HepG2 (cell line): Measurements from ENCODE around the gene P3H4. TPM values are rescaled to one million over a fixed set of nuclear protein-coding genes. Genes with fewer than 3 reads are reported as not detected.

ENCODE experiments used
- CEBPG ChIP-seq: IDR thresholded peaks from 2 replicates; pipeline ENCODE4 v1.6.1; 2016
- E2F1 ChIP-seq: sonication (generic); formaldehyde crosslinking; IDR thresholded peaks from 2 replicates; pipeline ENCODE4 v1.5.0; 2020; ENCODE audit warnings: missing genetic modification reagents
- HIC2 ChIP-seq: sonication (generic); formaldehyde crosslinking; IDR thresholded peaks from 2 replicates; pipeline ENCODE4 v1.9.0; 2022; ENCODE audit warnings: low read depth, missing genetic modification reagents
- HOXA9 ChIP-seq: sonication (generic); formaldehyde crosslinking; IDR thresholded peaks from 2 replicates; pipeline ENCODE4 v1.8.1; 2022; ENCODE audit warnings: missing genetic modification reagents, mild to moderate bottlenecking, moderate library complexity, borderline replicate concordance
- KAT2B ChIP-seq: fragments of 150-350 bp; IDR thresholded peaks from 2 replicates; pipeline ENCODE4 v1.6.1; 2014; ENCODE audit warnings: low read depth, low read length, borderline replicate concordance
- KAT8 ChIP-seq: IDR thresholded peaks from 2 replicates; pipeline ENCODE4 v1.6.1; 2016; ENCODE audit warnings: missing genetic modification reagents, missing compliant biosample characterization
- LRRFIP1 ChIP-seq: sonication (generic); formaldehyde crosslinking; conservative IDR thresholded peaks from 2 replicates; pipeline ENCODE4 v1.4.0; 2020; ENCODE audit warnings: missing genetic modification reagents
- MAF1 ChIP-seq: sonication (generic); formaldehyde crosslinking; IDR thresholded peaks from 2 replicates; pipeline ENCODE4 v1.5.0; 2020; ENCODE audit warnings: missing genetic modification reagents, borderline replicate concordance
- MTF2 ChIP-seq: sonication (generic); formaldehyde crosslinking; IDR thresholded peaks from 2 replicates; pipeline ENCODE4 v1.5.0; 2020; ENCODE audit warnings: missing genetic modification reagents, borderline replicate concordance
- PREB ChIP-seq: sonication (generic); formaldehyde crosslinking; IDR thresholded peaks from 2 replicates; pipeline ENCODE4 v1.4.0; 2020; ENCODE audit warnings: missing genetic modification reagents
- RNF2 ChIP-seq: fragments of 450-650 bp; conservative IDR thresholded peaks from 2 replicates; pipeline ENCODE4 v1.6.1; 2016; ENCODE audit warnings: low read depth
- ZFP37 ChIP-seq: sonication (generic); formaldehyde crosslinking; IDR thresholded peaks from 2 replicates; pipeline ENCODE4 v1.4.0; 2020; ENCODE audit warnings: missing genetic modification reagents, borderline replicate concordance
- ZFYVE20 ChIP-seq: sonication (generic); formaldehyde crosslinking; IDR thresholded peaks from 2 replicates; pipeline ENCODE4 v1.8.0; 2023; ENCODE audit warnings: low read depth, mild to moderate bottlenecking, moderate library complexity, missing genetic modification reagents, borderline replicate concordance
- ZNF143 ChIP-seq: sonication (generic); formaldehyde crosslinking; IDR thresholded peaks from 2 replicates; pipeline ENCODE4 v1.4.0; 2020; ENCODE audit warnings: missing genetic modification reagents
- ZNF205 ChIP-seq: IDR thresholded peaks from 2 replicates; pipeline ENCODE4 v1.6.1; 2018; ENCODE audit warnings: missing biosample characterization, missing genetic modification reagents
- ZNF234 ChIP-seq: sonication (generic); formaldehyde crosslinking; conservative IDR thresholded peaks from 2 replicates; pipeline ENCODE4 v1.5.1; 2020; ENCODE audit warnings: mild to moderate bottlenecking, missing genetic modification reagents
- ZNF333 ChIP-seq: sonication (generic); formaldehyde crosslinking; IDR thresholded peaks from 2 replicates; pipeline ENCODE4 v1.4.0; 2020; ENCODE audit warnings: mild to moderate bottlenecking, missing genetic modification reagents, borderline replicate concordance
- ZNF460 ChIP-seq: sonication (generic); formaldehyde crosslinking; IDR thresholded peaks from 2 replicates; pipeline ENCODE4 v1.5.1; 2020; ENCODE audit warnings: missing genetic modification reagents, mild to moderate bottlenecking, borderline replicate concordance
- polyA plus RNA-seq, 8 experiments: library from polyadenylated mRNA; depleted of rRNA in 3 of 8; stranded (reverse) in 7 of 8; unstranded in 1 of 8; fragments of >200 nt; fragmentation: Illumina TruSeq in 4 of 8; extraction: Trizol in 4 of 8; gene quantifications; 2 replicates each; pipeline versions ENCODE4 v1.2.1 to v1.2.3, GENCODE V29; 2011 to 2016; ENCODE audit warnings: low read depth in 4 of 8, missing spikeins in 1 of 8, mixed read lengths in 1 of 8; ENCODE audit not compliant: insufficient read depth in 1 of 8
- total RNA-seq, 5 experiments: library from RNA; depleted of rRNA; stranded (reverse); fragments of >200 nt; fragmentation: Illumina TruSeq; extraction: Trizol; gene quantifications; 2 replicates each; pipeline ENCODE4 v1.2.3, GENCODE V29; 2016; ENCODE audit warnings: low read depth in 1 of 5
- TF ChIP-seq, protein P1 (sequence below): sonication (generic); formaldehyde crosslinking; IDR thresholded peaks from 2 replicates; pipeline ENCODE4 v1.4.0; 2020; ENCODE audit warnings: missing genetic modification reagents
- TF ChIP-seq, protein P2 (sequence below): sonication (generic); formaldehyde crosslinking; IDR thresholded peaks from 2 replicates; pipeline ENCODE4 v1.8.1; 2023; ENCODE audit warnings: missing genetic modification reagents, mild to moderate bottlenecking, borderline replicate concordance

The P3H4 gene
- total and polyA plus RNA-seq, 2 of the 13 experiments (the other 11 are each of a cell fraction or from before 2014, with no cell fraction given), result 37.1 to 50.6 TPM

DNA sequence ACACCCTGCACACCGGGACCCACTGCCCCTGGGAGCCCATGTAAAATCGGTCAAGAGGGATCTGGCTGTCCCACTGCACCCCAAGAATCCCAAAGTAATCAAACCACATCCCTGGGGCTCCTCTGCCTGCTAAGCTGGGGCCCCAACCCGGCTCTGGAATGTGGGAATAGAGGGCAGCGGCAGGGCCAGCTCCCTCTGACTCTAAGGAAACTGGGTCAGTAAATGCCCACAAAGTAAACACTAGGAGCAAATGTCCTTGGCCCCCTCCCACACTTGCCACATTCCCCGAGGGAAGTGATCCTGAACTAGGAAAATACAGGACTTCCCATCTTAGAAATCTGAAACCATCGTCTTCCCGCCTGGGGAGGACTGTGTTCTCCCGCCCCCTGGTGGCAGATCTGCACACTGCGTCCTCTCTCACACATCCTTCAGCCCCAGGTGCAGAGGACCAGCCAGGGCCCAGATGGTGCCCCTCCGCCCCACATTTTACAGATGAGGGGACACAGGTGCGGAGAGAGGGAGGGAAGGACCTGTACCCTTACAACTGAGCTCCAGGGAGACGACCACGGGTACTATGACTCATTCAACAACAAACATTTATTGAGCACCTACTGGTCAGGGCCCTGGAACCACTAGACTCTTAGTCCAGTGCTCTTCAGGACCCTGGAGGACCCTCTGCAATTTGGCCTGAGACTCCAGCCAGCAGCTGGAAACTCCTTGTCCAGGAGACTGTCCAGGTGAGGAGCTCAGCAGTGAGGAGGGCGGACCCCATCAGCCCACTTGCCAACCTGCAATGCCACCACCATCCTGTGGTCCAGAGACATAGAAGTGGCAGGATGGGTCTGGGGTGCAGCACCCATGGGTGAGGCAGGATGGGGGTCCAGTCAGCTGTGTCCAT is 10.1 kb downstream of the P3H4 start (continued):
- TF ChIP-seq, protein P1, sequence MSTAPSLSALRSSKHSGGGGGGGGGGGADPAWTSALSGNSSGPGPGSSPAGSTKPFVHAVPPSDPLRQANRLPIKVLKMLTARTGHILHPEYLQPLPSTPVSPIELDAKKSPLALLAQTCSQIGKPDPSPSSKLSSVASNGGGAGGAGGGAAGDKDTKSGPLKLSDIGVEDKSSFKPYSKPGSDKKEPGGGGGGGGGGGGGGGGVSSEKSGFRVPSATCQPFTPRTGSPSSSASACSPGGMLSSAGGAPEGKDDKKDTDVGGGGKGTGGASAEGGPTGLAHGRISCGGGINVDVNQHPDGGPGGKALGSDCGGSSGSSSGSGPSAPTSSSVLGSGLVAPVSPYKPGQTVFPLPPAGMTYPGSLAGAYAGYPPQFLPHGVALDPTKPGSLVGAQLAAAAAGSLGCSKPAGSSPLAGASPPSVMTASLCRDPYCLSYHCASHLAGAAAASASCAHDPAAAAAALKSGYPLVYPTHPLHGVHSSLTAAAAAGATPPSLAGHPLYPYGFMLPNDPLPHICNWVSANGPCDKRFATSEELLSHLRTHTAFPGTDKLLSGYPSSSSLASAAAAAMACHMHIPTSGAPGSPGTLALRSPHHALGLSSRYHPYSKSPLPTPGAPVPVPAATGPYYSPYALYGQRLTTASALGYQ (CRISPR knock-in tag), result no peak
- TF ChIP-seq E2F1 (CRISPR knock-in tag) (no peak; the same call in 1 of the 2 replicates), CEBPG (CRISPR knock-in tag) (peak; percentile 31; the same call in 1 of the 2 replicates), ZFYVE20 (no peak), PREB (CRISPR knock-in tag) (no peak), ZFP37 (no peak), LRRFIP1 (no peak), HOXA9 (no peak), MTF2 (CRISPR knock-in tag) (0 out of 2 replicates have a peak, but pooled peaks have one; percentile 56), RNF2 (no peak), MAF1 (CRISPR knock-in tag) (no peak), HIC2 (no peak; the same call in 1 of the 2 replicates), ZNF460 (CRISPR knock-in tag) (no peak), ZNF234 (CRISPR knock-in tag) (no peak), ZNF205 (CRISPR knock-in tag) (peak; percentile 60; the same call in 1 of the 2 replicates), ZNF143 (CRISPR knock-in tag) (no peak), KAT2B (no peak), KAT8 (CRISPR knock-in tag) (no peak; the same call in 1 of the 2 replicates), ZNF333 (CRISPR knock-in tag) (no peak; the same call in 1 of the 2 replicates)
- TF ChIP-seq, protein P2, sequence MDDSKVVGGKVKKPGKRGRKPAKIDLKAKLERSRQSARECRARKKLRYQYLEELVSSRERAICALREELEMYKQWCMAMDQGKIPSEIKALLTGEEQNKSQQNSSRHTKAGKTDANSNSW, result no peak
